ENCODE results near the gene ATP8B3.
A peak's percentile ranks its signal among the peaks of the same experiment; 100 is the strongest.

ATP8B3 gene

GRCh38 chr19:1751367-1752008, 60.6 kb downstream of the ATP8B3 start:
- peaks cover 4% of the 10 kb centered on the region for H3K27me3 ChIP-seq (replicated peaks; ENCODE audit: control insufficient read depth, insufficient read depth, low read length)

GRCh38 chr19:1750343-1751021, 61.6 kb downstream of the ATP8B3 start:
- peaks cover 4% of the 10 kb centered on the region for H3K27me3 ChIP-seq (replicated peaks; ENCODE audit: control insufficient read depth, insufficient read depth, low read length)
- DNase-seq (ENCODE audit: extremely low read depth, insufficient read length), result no peak
- H3K36me3 ChIP-seq (ENCODE audit: control insufficient read depth, insufficient read depth, low read length), result no peaks in the 10 kb centered on the region
- no peak for TF ChIP-seq CTCF (IDR thresholded peaks at IDR 0.05; ENCODE audit: insufficient read depth, low read length, poor library complexity, severe bottlenecking)
- H3K4me3 ChIP-seq (replicated peaks; ENCODE audit: low read depth, low read length), result no peak overlapping the region

More at GRCh38 chr19:1751367-1752008, 60.6 kb downstream of the ATP8B3 start:
- TF ChIP-seq CTCF (IDR thresholded peaks at IDR 0.05; ENCODE audit: insufficient read depth, low read length, poor library complexity, severe bottlenecking), result no peak
- H3K36me3 ChIP-seq (ENCODE audit: control insufficient read depth, insufficient read depth, low read length), result no peaks in the 10 kb centered on the region
- no peak overlapping the region for H3K4me3 ChIP-seq (replicated peaks; ENCODE audit: low read depth, low read length)
- no peak for DNase-seq (ENCODE audit: extremely low read depth, insufficient read length)

DNA sequence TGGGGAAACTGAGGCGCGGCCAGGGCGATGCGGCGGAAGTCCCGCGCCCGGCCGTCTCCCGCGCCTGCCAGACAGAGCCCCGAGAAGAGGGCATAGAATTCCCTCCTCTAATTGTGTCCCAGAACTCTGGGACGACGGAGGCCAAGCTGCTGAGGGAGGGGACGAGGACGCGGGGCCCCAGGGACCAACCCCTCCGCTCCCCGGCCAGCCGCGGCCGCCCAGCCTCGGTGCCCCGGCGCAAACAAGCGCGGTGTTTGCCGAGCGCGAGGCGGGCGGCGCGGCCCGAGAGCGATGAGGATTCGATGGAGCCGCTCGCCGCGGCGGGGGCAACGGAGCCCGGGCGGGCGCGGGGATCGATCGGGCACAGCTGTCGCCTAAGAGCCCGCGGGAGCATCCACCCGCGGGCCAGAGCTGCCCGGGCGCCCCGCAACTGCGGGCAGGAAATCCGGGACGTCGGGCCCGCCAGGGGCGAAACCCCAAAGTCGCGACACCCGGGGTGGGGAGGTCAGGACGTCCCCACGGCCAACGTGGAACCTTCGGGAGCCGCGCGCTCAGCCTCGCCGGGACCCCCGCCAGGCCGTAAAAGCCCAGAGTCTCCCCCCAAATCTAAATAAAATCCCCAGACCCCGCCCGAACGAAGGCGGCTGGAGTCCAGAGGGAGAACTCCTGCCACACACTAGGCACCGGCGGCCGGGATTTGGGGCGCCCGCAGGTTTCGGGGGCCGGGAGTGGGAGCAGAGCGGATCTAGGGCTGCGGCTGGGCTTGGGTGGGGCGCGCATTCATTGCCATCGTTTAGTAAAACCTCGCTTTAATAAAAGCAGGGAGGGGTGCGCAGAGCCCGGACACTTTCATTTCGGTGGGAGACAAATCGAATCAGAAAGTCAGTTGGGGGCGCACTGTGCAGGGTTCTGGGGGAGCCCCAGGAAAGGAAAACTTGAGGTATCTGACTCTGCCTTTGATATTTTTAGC, 62.4 kb downstream of the ATP8B3 start:
- no peak for DNase-seq (ENCODE audit: extremely low read depth, insufficient read length)
- peaks cover 3% of the 10 kb centered on the region for H3K27me3 ChIP-seq (replicated peaks; ENCODE audit: control insufficient read depth, insufficient read depth, low read length)
- no peak for TF ChIP-seq CTCF (IDR thresholded peaks at IDR 0.05; ENCODE audit: insufficient read depth, low read length, poor library complexity, severe bottlenecking)
- no peaks in the 10 kb centered on the region for H3K36me3 ChIP-seq (ENCODE audit: control insufficient read depth, insufficient read depth, low read length)
- no peak overlapping the region for H3K4me3 ChIP-seq (replicated peaks; ENCODE audit: low read depth, low read length)

DNA sequence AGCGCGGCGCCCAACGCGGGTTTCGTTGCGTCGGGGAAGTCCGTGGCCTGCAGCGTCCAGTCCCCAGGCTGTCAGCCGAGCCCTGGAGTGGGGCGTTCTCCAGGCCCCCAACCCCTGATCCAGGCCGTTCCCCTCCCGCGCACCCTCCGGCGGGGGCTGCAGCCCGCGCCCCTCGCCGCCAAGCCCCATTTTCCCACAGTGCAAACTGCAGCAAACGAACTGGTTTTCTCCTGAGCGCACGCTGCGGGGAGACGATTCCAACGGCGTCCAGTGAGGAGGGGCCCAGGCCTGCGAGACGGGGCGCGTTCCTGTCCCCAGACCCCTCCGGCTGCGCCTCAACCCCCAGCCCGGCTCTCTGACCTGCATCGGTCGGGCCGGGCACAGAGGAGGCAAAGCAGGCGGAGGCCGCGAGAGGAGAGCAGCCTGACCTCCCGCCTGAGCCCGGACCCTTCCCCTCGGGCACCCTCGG, 63.2 kb downstream of the ATP8B3 start:
- Histone ChIP-seq H3K36me3 (ENCODE audit: control insufficient read depth, insufficient read depth, low read length) (no peaks in the 10 kb centered on the region), H3K4me3 (replicated peaks; ENCODE audit: low read depth, low read length) (no peak overlapping the region), H3K27me3 (replicated peaks; ENCODE audit: control insufficient read depth, insufficient read depth, low read length) (peaks cover 3% of the 10 kb centered on the region)
- no peak for TF ChIP-seq CTCF (IDR thresholded peaks at IDR 0.05; ENCODE audit: insufficient read depth, low read length, poor library complexity, severe bottlenecking)
- DNase-seq (ENCODE audit: extremely low read depth, insufficient read length), result no peak

DNA sequence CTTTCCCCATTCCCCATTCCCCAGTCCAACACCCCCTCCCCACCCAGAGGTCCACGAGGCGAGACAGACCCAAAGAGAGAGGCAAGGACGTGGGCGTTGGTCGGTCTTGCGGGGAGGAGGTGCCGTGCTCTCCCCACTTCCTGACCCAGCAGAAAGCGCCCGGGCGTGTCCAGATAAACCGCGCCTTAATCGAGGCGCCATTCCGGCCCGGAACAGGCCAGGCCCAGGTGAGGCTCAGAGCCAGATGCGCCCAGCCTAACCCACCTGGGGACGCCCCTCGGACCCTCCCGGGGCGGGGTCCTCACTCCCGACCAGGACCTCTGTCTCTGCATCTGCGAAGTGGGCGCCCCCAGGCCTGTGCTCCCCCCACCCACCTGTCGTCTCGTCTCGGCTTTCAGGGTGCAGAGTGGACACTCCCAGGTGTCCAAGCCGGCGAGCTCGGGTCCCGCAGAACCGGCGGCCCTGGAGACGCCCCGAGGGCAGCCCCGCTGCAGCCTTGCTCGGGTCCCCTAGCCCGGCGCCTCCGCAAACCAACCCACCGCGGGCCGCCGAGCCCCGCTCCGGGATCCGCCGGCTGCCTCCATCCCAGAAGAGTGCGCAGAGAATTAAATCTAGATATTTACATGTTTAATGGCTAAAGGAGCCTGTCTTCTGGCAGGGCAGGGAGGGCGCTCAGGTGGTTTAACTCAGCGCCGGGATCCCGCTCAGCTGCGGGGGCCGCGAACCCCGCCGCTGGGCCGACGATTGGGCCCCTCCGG, 63.8 kb downstream of the ATP8B3 start:
- DNase-seq (ENCODE audit: extremely low read depth, insufficient read length), result peak; percentile 64
- peak overlapping the region; percentile 22 for H3K4me3 ChIP-seq (replicated peaks; ENCODE audit: low read depth, low read length)
- no peak for TF ChIP-seq CTCF (IDR thresholded peaks at IDR 0.05; ENCODE audit: insufficient read depth, low read length, poor library complexity, severe bottlenecking)
- peaks cover 3% of the 10 kb centered on the region for H3K27me3 ChIP-seq (replicated peaks; ENCODE audit: control insufficient read depth, insufficient read depth, low read length)
- no peaks in the 10 kb centered on the region for H3K36me3 ChIP-seq (ENCODE audit: control insufficient read depth, insufficient read depth, low read length)
